ENCODE measurements around the gene RAB17.
A peak's percentile ranks its signal among the peaks of the same experiment; 100 is the strongest.

The RAB17 gene

GRCh38 chr2:237572021-237572741, 18.4 kb downstream of the RAB17 start:
- FAIRE-seq (peak; percentile 92), DNase-seq (ENCODE audit: insufficient read length, low spot score) (peak; percentile 99)
- TF ChIP-seq POU2F2 (IDR thresholded peaks at IDR 0.05; ENCODE audit: low read depth, low read length), result no peak
- no peak for TF ChIP-seq SPI1 (IDR thresholded peaks at IDR 0.05; ENCODE audit: low read depth, low read length)
- no peak for TF ChIP-seq PAX5 (IDR thresholded peaks at IDR 0.05; ENCODE audit: insufficient read depth, low read length, severe bottlenecking)
- TF ChIP-seq POLR2AphosphoS5 (IDR thresholded peaks at IDR 0.05; ENCODE audit: low read depth, low read length), result no peak
- TF ChIP-seq POLR2A (IDR thresholded peaks at IDR 0.05; ENCODE audit: low read depth, low read length), result no peak
- no peak for TF ChIP-seq TAF1 (IDR thresholded peaks at IDR 0.05; ENCODE audit: low read depth, low read length)

DNA sequence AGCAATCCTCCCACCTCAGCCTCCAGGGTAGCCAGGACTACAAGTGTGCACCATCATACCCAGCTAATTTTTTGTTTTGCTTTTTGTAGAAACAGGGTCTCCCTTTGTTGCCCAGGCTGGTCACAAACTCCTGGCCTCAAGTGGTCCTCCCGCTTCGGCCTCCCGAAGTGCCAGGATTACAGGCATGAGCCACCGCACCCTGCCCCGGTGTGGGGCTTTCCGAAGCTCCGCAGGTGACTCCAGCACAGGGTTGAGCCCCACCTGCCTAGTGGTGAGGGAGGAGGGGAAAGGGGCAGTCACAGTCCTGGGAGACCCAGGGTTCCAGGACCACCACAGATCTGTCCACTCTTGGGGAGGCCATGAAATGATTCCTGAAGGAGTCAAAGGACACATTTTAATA, 19.0 kb downstream of the RAB17 start:
- no peak for DNase-seq (ENCODE audit: insufficient read length, low spot score)
- TF ChIP-seq PAX5 (IDR thresholded peaks at IDR 0.05; ENCODE audit: insufficient read depth, low read length, severe bottlenecking), result no peak
- TF ChIP-seq POLR2A (IDR thresholded peaks at IDR 0.05; ENCODE audit: low read depth, low read length), result no peak
- no peak for TF ChIP-seq SPI1 (IDR thresholded peaks at IDR 0.05; ENCODE audit: low read depth, low read length)
- no peak for TF ChIP-seq TAF1 (IDR thresholded peaks at IDR 0.05; ENCODE audit: low read depth, low read length)
- no peak for TF ChIP-seq POLR2AphosphoS5 (IDR thresholded peaks at IDR 0.05; ENCODE audit: low read depth, low read length)
- no peak for TF ChIP-seq POU2F2 (IDR thresholded peaks at IDR 0.05; ENCODE audit: low read depth, low read length)
- FAIRE-seq, result no peak

DNA sequence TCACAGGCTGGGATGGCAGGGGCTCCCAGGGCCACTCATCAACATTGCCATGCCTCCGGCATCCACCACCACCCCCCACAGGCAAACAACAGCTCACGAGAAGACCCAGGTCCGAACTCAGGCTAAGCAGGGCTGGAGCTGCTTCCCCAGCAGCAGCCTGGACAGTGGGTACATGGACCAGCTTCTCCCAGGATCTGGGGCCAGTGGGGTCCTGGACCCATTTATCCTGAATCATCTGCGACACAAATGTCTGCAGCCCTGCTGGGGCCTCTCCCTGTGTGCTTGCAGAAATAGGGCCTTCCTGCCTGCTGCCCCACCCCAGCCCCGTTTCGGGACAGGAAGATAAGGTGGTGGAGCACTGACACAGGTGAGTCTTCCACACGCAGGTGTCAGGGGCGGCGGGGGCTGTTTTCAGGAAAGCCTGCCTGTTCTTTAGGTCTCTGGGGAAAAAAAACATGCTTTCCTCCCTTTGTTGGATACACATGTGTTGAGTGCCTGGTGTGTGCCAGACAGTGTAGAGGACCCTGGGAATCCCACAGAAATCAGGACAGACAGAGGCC, 19.7 kb downstream of the RAB17 start:
- FAIRE-seq (no peak), DNase-seq (ENCODE audit: insufficient read length, low spot score) (no peak)
- no peak for TF ChIP-seq POLR2A (IDR thresholded peaks at IDR 0.05; ENCODE audit: low read depth, low read length)
- no peak for TF ChIP-seq TAF1 (IDR thresholded peaks at IDR 0.05; ENCODE audit: low read depth, low read length)
- TF ChIP-seq POLR2AphosphoS5 (IDR thresholded peaks at IDR 0.05; ENCODE audit: low read depth, low read length), result no peak
- TF ChIP-seq SPI1 (IDR thresholded peaks at IDR 0.05; ENCODE audit: low read depth, low read length), result no peak
- TF ChIP-seq PAX5 (IDR thresholded peaks at IDR 0.05; ENCODE audit: insufficient read depth, low read length, severe bottlenecking), result no peak
- TF ChIP-seq POU2F2 (IDR thresholded peaks at IDR 0.05; ENCODE audit: low read depth, low read length), result no peak

GRCh38 chr2:237569896-237570295, 20.6 kb downstream of the RAB17 start:
- TF ChIP-seq POLR2AphosphoS5 (IDR thresholded peaks at IDR 0.05; ENCODE audit: low read depth, low read length) (no peak), POLR2A (IDR thresholded peaks at IDR 0.05; ENCODE audit: low read depth, low read length) (no peak), TAF1 (IDR thresholded peaks at IDR 0.05; ENCODE audit: low read depth, low read length) (no peak), POU2F2 (IDR thresholded peaks at IDR 0.05; ENCODE audit: low read depth, low read length) (no peak), PAX5 (IDR thresholded peaks at IDR 0.05; ENCODE audit: insufficient read depth, low read length, severe bottlenecking) (no peak), SPI1 (IDR thresholded peaks at IDR 0.05; ENCODE audit: low read depth, low read length) (no peak)
- FAIRE-seq, result no peak
- DNase-seq (ENCODE audit: insufficient read length, low spot score), result no peak

DNA sequence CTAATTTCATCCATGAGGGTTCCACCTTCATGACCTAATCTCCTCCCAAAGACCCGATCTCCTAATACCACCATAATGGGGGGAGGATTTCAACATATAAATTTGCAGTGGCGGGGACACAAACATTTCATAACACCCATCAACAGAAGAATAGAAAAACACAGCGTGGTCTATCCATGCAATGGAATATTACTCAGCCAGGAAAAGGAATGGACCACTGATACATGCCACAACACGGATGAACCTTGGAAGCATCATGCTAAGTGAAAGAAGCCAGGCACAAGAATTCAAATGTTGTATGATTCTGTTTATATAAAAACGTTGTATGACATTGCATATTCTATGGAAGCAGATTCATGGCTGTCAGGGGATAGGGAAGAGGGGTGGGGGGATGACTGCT, 21.5 kb downstream of the RAB17 start:
- FAIRE-seq (no peak), DNase-seq (ENCODE audit: insufficient read length, low spot score) (no peak)
- TF ChIP-seq POU2F2 (IDR thresholded peaks at IDR 0.05; ENCODE audit: low read depth, low read length), result no peak
- TF ChIP-seq POLR2A (IDR thresholded peaks at IDR 0.05; ENCODE audit: low read depth, low read length), result no peak
- no peak for TF ChIP-seq TAF1 (IDR thresholded peaks at IDR 0.05; ENCODE audit: low read depth, low read length)
- TF ChIP-seq POLR2AphosphoS5 (IDR thresholded peaks at IDR 0.05; ENCODE audit: low read depth, low read length), result no peak
- TF ChIP-seq SPI1 (IDR thresholded peaks at IDR 0.05; ENCODE audit: low read depth, low read length), result no peak
- TF ChIP-seq PAX5 (IDR thresholded peaks at IDR 0.05; ENCODE audit: insufficient read depth, low read length, severe bottlenecking), result no peak

GRCh38 chr2:237568121-237568660, 22.3 kb downstream of the RAB17 start:
- DNase-seq (ENCODE audit: insufficient read length, low spot score) (no peak), FAIRE-seq (no peak)
- no peak for TF ChIP-seq POLR2AphosphoS5 (IDR thresholded peaks at IDR 0.05; ENCODE audit: low read depth, low read length)
- TF ChIP-seq POU2F2 (IDR thresholded peaks at IDR 0.05; ENCODE audit: low read depth, low read length), result no peak
- TF ChIP-seq POLR2A (IDR thresholded peaks at IDR 0.05; ENCODE audit: low read depth, low read length), result no peak
- no peak for TF ChIP-seq SPI1 (IDR thresholded peaks at IDR 0.05; ENCODE audit: low read depth, low read length)
- TF ChIP-seq TAF1 (IDR thresholded peaks at IDR 0.05; ENCODE audit: low read depth, low read length), result no peak

- FAIRE-seq, result no peak
- no peak for DNase-seq (ENCODE audit: insufficient read length, low spot score)
- TF ChIP-seq PAX5 (IDR thresholded peaks at IDR 0.05; ENCODE audit: insufficient read depth, low read length, severe bottlenecking) (no peak), POU2F2 (IDR thresholded peaks at IDR 0.05; ENCODE audit: low read depth, low read length) (no peak), TAF1 (IDR thresholded peaks at IDR 0.05; ENCODE audit: low read depth, low read length) (no peak), POLR2A (IDR thresholded peaks at IDR 0.05; ENCODE audit: low read depth, low read length) (no peak), POLR2AphosphoS5 (IDR thresholded peaks at IDR 0.05; ENCODE audit: low read depth, low read length) (no peak), SPI1 (IDR thresholded peaks at IDR 0.05; ENCODE audit: low read depth, low read length) (no peak)
Measured at GRCh38 chr2:237567276-237568029, 23.1 kb downstream of the RAB17 start.

- TF ChIP-seq TAF1 (IDR thresholded peaks at IDR 0.05; ENCODE audit: low read depth, low read length) (no peak), PAX5 (IDR thresholded peaks at IDR 0.05; ENCODE audit: insufficient read depth, low read length, severe bottlenecking) (no peak), POLR2A (IDR thresholded peaks at IDR 0.05; ENCODE audit: low read depth, low read length) (no peak), POLR2AphosphoS5 (IDR thresholded peaks at IDR 0.05; ENCODE audit: low read depth, low read length) (no peak), POU2F2 (IDR thresholded peaks at IDR 0.05; ENCODE audit: low read depth, low read length) (no peak), SPI1 (IDR thresholded peaks at IDR 0.05; ENCODE audit: low read depth, low read length) (no peak)
- DNase-seq (ENCODE audit: insufficient read length, low spot score) (no peak), FAIRE-seq (no peak)
Measured at GRCh38 chr2:237566401-237567235, 23.9 kb downstream of the RAB17 start, which contains the start of gene PRLH. Gene PRLH (plus strand): TSS chr2:237566574. CDS start chr2:237566574, 0 bp downstream.

Data from GM12891 (cell line).